Measurements from ENCODE around the gene SAMMSON.

SAMMSON gene

DNA sequence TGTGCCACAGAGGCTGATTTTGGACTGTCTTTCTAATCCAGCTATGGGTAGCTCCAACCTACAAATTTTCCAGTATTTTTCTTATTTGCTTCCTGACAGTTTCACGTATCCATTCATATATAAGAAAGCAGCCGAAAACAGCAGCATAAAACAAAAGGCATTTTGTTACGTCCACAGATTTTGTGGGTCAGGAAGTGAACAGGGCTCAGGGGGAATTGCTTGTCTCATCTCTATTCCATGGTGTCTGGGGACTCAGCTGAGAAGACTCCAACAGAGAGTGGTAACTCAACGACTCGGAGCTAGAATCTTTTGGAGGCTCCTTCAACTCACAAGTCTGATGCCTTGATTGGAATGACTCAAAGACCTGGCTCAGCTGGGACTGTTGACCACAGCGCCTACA lies 11.7 kb upstream of the SAMMSON start:
- Histone ChIP-seq H3K9me2 (replicated peaks; ENCODE audit: control insufficient read depth, low read length) (no peaks in the 10 kb centered on the region), H3K4me1 (ENCODE audit: control insufficient read depth, low read length) (no peaks in the 10 kb centered on the region), H3K4me3 (ENCODE audit: low read length) (no peak overlapping the region), H3K36me3 (ENCODE audit: control insufficient read depth, low read length) (no peaks in the 10 kb centered on the region), H4K20me1 (ENCODE audit: control insufficient read depth, insufficient read depth, low read depth, low read length) (no peaks in the 10 kb centered on the region), H3K4me2 (ENCODE audit: low read length) (no peak overlapping the region), H3K9me3 (ENCODE audit: control insufficient read depth, insufficient read depth, low read length) (no peaks in the 10 kb centered on the region), H3F3A (ENCODE audit: control insufficient read depth, insufficient read depth) (no peaks in the 10 kb centered on the region), H3K27ac (ENCODE audit: low read depth, low read length) (no peak overlapping the region), H3K79me2 (ENCODE audit: control insufficient read depth, low read length) (no peaks in the 10 kb centered on the region), H3K27me3 (ENCODE audit: control insufficient read depth, low read length) (no peaks in the 10 kb centered on the region)
- TF ChIP-seq CTCF (IDR thresholded peaks at IDR 0.05; ENCODE audit: low read depth, low read length, poor library complexity, severe bottlenecking): no peak
- no peak for TF ChIP-seq EZH2phosphoT487 (IDR thresholded peaks at IDR 0.05; ENCODE audit: borderline replicate concordance, low read length)

DNA sequence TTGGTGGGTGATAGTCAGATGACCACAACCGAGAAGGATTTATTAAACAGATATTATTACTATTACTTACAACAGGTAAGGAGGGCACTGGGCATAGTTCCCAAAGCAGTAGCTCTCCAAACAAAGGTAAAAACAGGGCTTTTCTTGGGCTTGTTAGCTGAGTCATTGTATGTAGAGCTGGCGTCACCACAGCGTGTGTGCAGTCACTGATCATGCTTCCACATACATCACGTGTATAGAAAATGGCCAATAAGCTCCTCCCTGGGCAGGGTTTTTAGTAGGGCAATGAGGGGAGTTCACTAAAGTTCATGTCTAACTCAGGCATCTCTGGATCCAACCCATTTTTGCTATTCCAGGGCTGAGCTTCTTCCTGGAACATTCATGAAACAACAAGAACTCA lies 5.8 kb upstream of the SAMMSON start:
- H3K27ac ChIP-seq (ENCODE audit: low read depth, low read length): no peak overlapping the region

DNA sequence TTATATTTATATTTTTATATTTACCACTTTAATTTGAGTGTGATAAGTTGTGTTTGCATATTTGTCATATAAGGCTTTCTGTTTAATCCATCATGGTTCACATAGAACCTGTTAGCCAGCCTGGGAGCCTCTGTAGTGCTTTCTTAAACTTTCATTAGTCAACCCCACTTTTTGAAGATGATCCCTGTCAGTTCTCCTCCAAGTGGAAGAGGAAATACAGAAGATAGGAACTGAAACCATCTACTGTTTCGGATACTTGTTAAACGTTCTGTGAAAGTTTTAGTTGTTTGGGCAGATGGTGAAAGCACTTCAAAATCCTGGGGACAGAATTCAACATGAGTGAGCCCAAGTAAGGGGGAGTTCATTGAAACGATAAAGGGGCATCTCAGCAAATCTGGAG lies 4.6 kb upstream of the SAMMSON start:
- H3K4me2 ChIP-seq (ENCODE audit: low read length): no peak overlapping the region
- H3K9me3 ChIP-seq (ENCODE audit: control insufficient read depth, insufficient read depth, low read length): no peaks in the 10 kb centered on the region
- TF ChIP-seq EZH2phosphoT487 (IDR thresholded peaks at IDR 0.05; ENCODE audit: borderline replicate concordance, low read length): no peak
- no peak for TF ChIP-seq CTCF (IDR thresholded peaks at IDR 0.05; ENCODE audit: low read depth, low read length, poor library complexity, severe bottlenecking)

More for the DNA sequence above, 5.8 kb upstream of the SAMMSON start:
- H3K27me3 ChIP-seq (ENCODE audit: control insufficient read depth, low read length): no peaks in the 10 kb centered on the region
- H3K36me3 ChIP-seq (ENCODE audit: control insufficient read depth, low read length): no peaks in the 10 kb centered on the region
- H3F3A ChIP-seq (ENCODE audit: control insufficient read depth, insufficient read depth): no peaks in the 10 kb centered on the region
- no peaks in the 10 kb centered on the region for H3K9me3 ChIP-seq (ENCODE audit: control insufficient read depth, insufficient read depth, low read length)
- H4K20me1 ChIP-seq (ENCODE audit: control insufficient read depth, insufficient read depth, low read depth, low read length): no peaks in the 10 kb centered on the region
- H3K4me1 ChIP-seq (ENCODE audit: control insufficient read depth, low read length): no peaks in the 10 kb centered on the region
- no peak overlapping the region for H3K4me3 ChIP-seq (ENCODE audit: low read length)
- H3K79me2 ChIP-seq (ENCODE audit: control insufficient read depth, low read length): no peaks in the 10 kb centered on the region
- TF ChIP-seq CTCF (IDR thresholded peaks at IDR 0.05; ENCODE audit: low read depth, low read length, poor library complexity, severe bottlenecking) (no peak), EZH2phosphoT487 (IDR thresholded peaks at IDR 0.05; ENCODE audit: borderline replicate concordance, low read length) (no peak)
- H3K9me2 ChIP-seq (replicated peaks; ENCODE audit: control insufficient read depth, low read length): no peaks in the 10 kb centered on the region
- H3K4me2 ChIP-seq (ENCODE audit: low read length): no peak overlapping the region

More for the DNA sequence above, 4.6 kb upstream of the SAMMSON start:
- H3F3A ChIP-seq (ENCODE audit: control insufficient read depth, insufficient read depth): no peaks in the 10 kb centered on the region
- H3K4me1 ChIP-seq (ENCODE audit: control insufficient read depth, low read length): no peaks in the 10 kb centered on the region
- no peak overlapping the region for H3K27ac ChIP-seq (ENCODE audit: low read depth, low read length)
- no peaks in the 10 kb centered on the region for H3K27me3 ChIP-seq (ENCODE audit: control insufficient read depth, low read length)
- no peaks in the 10 kb centered on the region for H3K9me2 ChIP-seq (replicated peaks; ENCODE audit: control insufficient read depth, low read length)
- no peaks in the 10 kb centered on the region for H3K36me3 ChIP-seq (ENCODE audit: control insufficient read depth, low read length)
- no peaks in the 10 kb centered on the region for H4K20me1 ChIP-seq (ENCODE audit: control insufficient read depth, insufficient read depth, low read depth, low read length)
- H3K4me3 ChIP-seq (ENCODE audit: low read length): no peak overlapping the region
- H3K79me2 ChIP-seq (ENCODE audit: control insufficient read depth, low read length): no peaks in the 10 kb centered on the region
